Measurements from ENCODE around the gene BNIPL. TPM values are rescaled to one million over a fixed set of nuclear protein-coding genes. Genes with fewer than 3 reads are reported as not detected.

The BNIPL gene
- total and polyA plus RNA-seq, 9 donors, result 0.13 to 10.6 (median 0.32) TPM

- H3K27ac ChIP-seq, result no peak overlapping the region
- H3K36me3 ChIP-seq, result no peaks in the 10 kb centered on the region
- no peak for DNase-seq
- intact Hi-C loops (cut with DNase I), result loop anchor here in 1 of 4 donors (5.0 kb wide), 1 partner anchor 532 kb away; no protein-coding TSS in a partner anchor
- no peaks in the 10 kb centered on the region for H3K27me3 ChIP-seq
- H3K9me3 ChIP-seq, result no peaks in the 10 kb centered on the region
- no peak for TF ChIP-seq EP300 (IDR thresholded peaks at IDR 0.05)
- no peak for TF ChIP-seq CTCF (IDR thresholded peaks at IDR 0.05)
- peaks cover 6% of the 10 kb centered on the region for H3K4me1 ChIP-seq (ENCODE audit: insufficient read depth)
- no peak overlapping the region for H3K4me3 ChIP-seq
- 37 to 60% (median 41%) methylated on average over 17 of the region's 17 CpGs for WGBS, 3 donors
Measured at GRCh38 chr1:150999051-150999674, 37.2 kb upstream of the BNIPL start.

- Histone ChIP-seq H3K4me3 (no peak overlapping the region), H3K4me1 (ENCODE audit: insufficient read depth) (peaks cover 10% of the 10 kb centered on the region), H3K36me3 (no peaks in the 10 kb centered on the region), H3K27ac (no peak overlapping the region), H3K27me3 (no peaks in the 10 kb centered on the region), H3K9me3 (no peaks in the 10 kb centered on the region)
- DNase-seq, result no peak
- intact Hi-C loops (cut with DNase I), result loop anchor here in 1 of 4 donors (5.0 kb wide), 1 partner anchor 533 kb away; no protein-coding TSS in a partner anchor
- no peak for TF ChIP-seq CTCF (IDR thresholded peaks at IDR 0.05)
- TF ChIP-seq EP300 (IDR thresholded peaks at IDR 0.05), result no peak
- TF ChIP-seq POLR2A (IDR thresholded peaks at IDR 0.05), result no peak
- WGBS, 3 donors, result 89 to 93% (median 90%) methylated on average over 2 of the region's 2 CpGs
Measured at GRCh38 chr1:150999926-151000325, 36.5 kb upstream of the BNIPL start.

GRCh38 chr1:151000408-151000807, 36.0 kb upstream of the BNIPL start:
- TF ChIP-seq CTCF (IDR thresholded peaks at IDR 0.05), result no peak
- Histone ChIP-seq H3K27me3 (no peaks in the 10 kb centered on the region), H3K27ac (no peak overlapping the region), H3K36me3 (no peaks in the 10 kb centered on the region), H3K4me1 (ENCODE audit: insufficient read depth) (peaks cover 10% of the 10 kb centered on the region), H3K9me3 (no peaks in the 10 kb centered on the region), H3K4me3 (no peak overlapping the region)
- DNase-seq, result no peak
- WGBS, 3 donors, result 94 to 100% (median 96%) methylated on average over 3 of the region's 3 CpGs
- intact Hi-C loops (cut with DNase I), result no loop called here

GRCh38 chr1:151001602-151002001, 34.8 kb upstream of the BNIPL start:
- intact Hi-C loops (cut with DNase I), result no loop called here
- Histone ChIP-seq H3K9me3 (no peaks in the 10 kb centered on the region), H3K27ac (no peak overlapping the region), H3K4me1 (ENCODE audit: insufficient read depth) (peaks cover 9% of the 10 kb centered on the region), H3K36me3 (no peaks in the 10 kb centered on the region), H3K4me3 (no peak overlapping the region), H3K27me3 (no peaks in the 10 kb centered on the region)
- TF ChIP-seq EP300 (IDR thresholded peaks at IDR 0.05), result no peak
- no peak for TF ChIP-seq POLR2A (IDR thresholded peaks at IDR 0.05)
- WGBS, 3 donors, result 68 to 80% (median 73%) methylated on average over 4 of the region's 4 CpGs
- no peak for DNase-seq

- H3K9me3 ChIP-seq, result no peaks in the 10 kb centered on the region
- H3K4me1 ChIP-seq (ENCODE audit: insufficient read depth), result peaks cover 9% of the 10 kb centered on the region
- no peaks in the 10 kb centered on the region for H3K27me3 ChIP-seq
- H3K4me3 ChIP-seq, result no peak overlapping the region
- no peak for DNase-seq
- H3K36me3 ChIP-seq, result no peaks in the 10 kb centered on the region
- intact Hi-C loops (cut with DNase I), result no loop called here
- 66 to 76% (median 72%) methylated on average over 3 of the region's 3 CpGs for WGBS, 3 donors
- no peak overlapping the region for H3K27ac ChIP-seq
- no peak for TF ChIP-seq POLR2A (IDR thresholded peaks at IDR 0.05)
- TF ChIP-seq EP300 (IDR thresholded peaks at IDR 0.05), result no peak
- no peak for TF ChIP-seq CTCF (IDR thresholded peaks at IDR 0.05)
Measured at GRCh38 chr1:151002051-151002450, 34.3 kb upstream of the BNIPL start.

Measured in ovary (tissue), 9 donors.